SK-N-SH (cell line): Measurements from ENCODE around the gene IGFALS. TPM values are rescaled to one million over a fixed set of nuclear protein-coding genes. Genes with fewer than 3 reads are reported as not detected.

Experiments used
- CTCF ChIA-PET: fragments of 300-600, 350-600 bp; formaldehyde crosslinking; extraction: SDS; loops from one replicate; lab custom pipeline; 2021; lab: Yijun Ruan, JAX
- POLR2A ChIA-PET: fragments of 350-600 bp; sonication (Branson Sonifier 250); formaldehyde crosslinking; extraction: SDS; loops from one replicate; lab custom pipeline; 2020; ENCODE audit warnings: antibody characterized with exemption, inconsistent platforms; lab: Yijun Ruan, JAX
- DNase-seq: peaks from one replicate; pipeline ENCODE4 v3.0.0; 2012
- H2AFZ ChIP-seq: fragments of 200-600 bp; sonication (generic); 2 replicates; pipeline ENCODE4 v1.8.1; 2016; ENCODE audit warnings: antibody characterized with exemption, mild to moderate bottlenecking, low read depth
- H3F3A ChIP-seq: fragments of 200-600 bp; sonication (generic); replicated peaks from 2 replicates; pipeline ENCODE3; 2016; ENCODE audit warnings: antibody characterized with exemption, mild to moderate bottlenecking; ENCODE audit not compliant: insufficient read depth
- H3K27ac ChIP-seq, 2 experiments: fragments of 200-500 bp in 1 of 2; fragments of 200-600 bp in 1 of 2; sonication (Bioruptor generic) in 1 of 2; sonication (generic), shearing (Covaris generic) in 1 of 2; 2 replicates each; pipeline versions ENCODE4 v1.5.1 to v1.6.1; 2014 to 2016; ENCODE audit warnings: low read depth in 2 of 2, inconsistent platforms in 1 of 2, low read length in 1 of 2, mild to moderate bottlenecking in 1 of 2, mixed read lengths in 1 of 2
- H3K27me3 ChIP-seq: fragments of 200-600 bp; sonication (generic), shearing (Covaris generic); 2 replicates; pipeline ENCODE4 v1.6.1; 2016; ENCODE audit warnings: mixed run types; ENCODE audit not compliant: insufficient read depth
- H3K36me3 ChIP-seq, 2 experiments: fragments of 200-500 bp in 1 of 2; fragments of 200-600 bp in 1 of 2; sonication (Bioruptor generic) in 1 of 2; sonication (generic) in 1 of 2; replicated peaks in 1 of 2; 2 replicates each; pipeline versions ENCODE3 to v1.5.1; 2014 to 2016; ENCODE audit warnings: low read length in 1 of 2, mild to moderate bottlenecking in 1 of 2; ENCODE audit not compliant: insufficient read depth in 2 of 2, control insufficient read depth in 1 of 2
- H3K4me1 ChIP-seq, 2 experiments: fragments of 200-500 bp in 1 of 2; fragments of 200-600 bp in 1 of 2; sonication (Bioruptor generic) in 1 of 2; sonication (generic), shearing (Covaris generic) in 1 of 2; 2 replicates each; pipeline versions ENCODE4 v1.5.1 to v1.6.1; 2014 to 2016; ENCODE audit warnings: low read depth in 1 of 2, low read length in 1 of 2, mixed run types in 1 of 2; ENCODE audit not compliant: insufficient read depth in 2 of 2, control insufficient read depth in 1 of 2
- H3K4me2 ChIP-seq: fragments of 200-600 bp; sonication (generic), shearing (Covaris generic); 2 replicates; pipeline ENCODE4 v1.6.1; 2017; ENCODE audit warnings: mixed run types
- H3K4me3 ChIP-seq, 2 experiments: fragments of 200-500 bp in 1 of 2; fragments of 200-600 bp in 1 of 2; sonication (Bioruptor generic) in 1 of 2; sonication (generic), shearing (Covaris generic) in 1 of 2; 2 replicates each; pipeline versions ENCODE4 v1.5.1 to v1.8.1; 2014 to 2016; ENCODE audit warnings: low read depth in 2 of 2, inconsistent platforms in 1 of 2, low read length in 1 of 2, mild to moderate bottlenecking in 1 of 2, mixed read lengths in 1 of 2, moderate library complexity in 1 of 2
- H3K79me2 ChIP-seq: fragments of 200-600 bp; sonication (generic); 2 replicates; pipeline ENCODE4 v1.8.1; 2017; ENCODE audit warnings: mild to moderate bottlenecking; ENCODE audit not compliant: insufficient read depth
- H3K9ac ChIP-seq: fragments of 200-600 bp; sonication (generic); 2 replicates; pipeline ENCODE4 v1.6.1; 2017; ENCODE audit warnings: mixed run types
- H3K9me2 ChIP-seq: fragments of 200-600 bp; sonication (generic); 2 replicates; pipeline ENCODE4 v1.6.1; 2017; ENCODE audit warnings: mixed run types
- H3K9me3 ChIP-seq: fragments of 200-600 bp; sonication (generic); 2 replicates; pipeline ENCODE4 v1.6.1; 2017; ENCODE audit warnings: mixed run types, mild to moderate bottlenecking, moderate library complexity
- H4K20me1 ChIP-seq: fragments of 200-600 bp; sonication (generic); 2 replicates; pipeline ENCODE4 v1.6.1; 2017; ENCODE audit warnings: mild to moderate bottlenecking, mixed run types; ENCODE audit not compliant: insufficient read depth
- CHD2 ChIP-seq: fragments of 150-350 bp; IDR thresholded peaks from 2 replicates; pipeline ENCODE4 v1.6.1; 2018; ENCODE audit warnings: low read length; ENCODE audit not compliant: partially characterized antibody
- ELF1 ChIP-seq: IDR thresholded peaks from 2 replicates; pipeline ENCODE4 v1.4.0; 2012
- FOXJ3 ChIP-seq: sonication (generic); formaldehyde crosslinking; IDR thresholded peaks from 2 replicates; pipeline ENCODE4 v1.5.1; 2020; ENCODE audit warnings: mild to moderate bottlenecking, missing genetic modification reagents
- GATA2 ChIP-seq: sonication (generic); formaldehyde crosslinking; IDR thresholded peaks from 2 replicates; pipeline ENCODE4 v1.5.0; 2020; ENCODE audit warnings: mild to moderate bottlenecking, missing genetic modification reagents
- MEF2A ChIP-seq: IDR thresholded peaks from 2 replicates; pipeline ENCODE4 v1.4.0; 2012; ENCODE audit warnings: low read depth, borderline replicate concordance
- POLR2AphosphoS5 ChIP-seq: IDR thresholded peaks from 2 replicates; pipeline ENCODE4 v1.6.1; 2012; ENCODE audit warnings: low read depth, low read length
- RAD21 ChIP-seq: IDR thresholded peaks from 2 replicates; pipeline ENCODE4 v1.6.1; 2012; ENCODE audit warnings: mild to moderate bottlenecking, low read length
- SIN3A ChIP-seq: IDR thresholded peaks from 2 replicates; pipeline ENCODE4 v1.6.1; 2012; ENCODE audit warnings: low read depth, mild to moderate bottlenecking, low read length, moderate library complexity, borderline replicate concordance
- TCF12 ChIP-seq: IDR thresholded peaks from 2 replicates; pipeline ENCODE4 v1.4.0; 2012
- WGBS: methylation state at CpG from one replicate; pipeline ENCODE4 v1.1.6; 2017; ENCODE audit warnings: low lambda C conversion rate; 5-methylcytosine and 5-hydroxymethylcytosine counted together
- polyA plus RNA-seq, 3 experiments: library from polyadenylated mRNA; depleted of rRNA; stranded (reverse); fragments of >200 nt; gene quantifications; 2 replicates each; pipeline ENCODE4 v1.2.3, GENCODE V29; 2012
- TF ChIP-seq, protein P1 (sequence below): fragments of 150-350 bp; IDR thresholded peaks from 2 replicates; pipeline ENCODE4 v1.6.1; 2017; ENCODE audit warnings: antibody characterized with exemption, low read length, low read depth, borderline replicate concordance
- TF ChIP-seq, protein P2 (sequence below): IDR thresholded peaks from 2 replicates; pipeline ENCODE4 v1.4.0; 2012; ENCODE audit warnings: low read depth
- TF ChIP-seq, protein P3 (sequence below): fragments of 150-350 bp; IDR thresholded peaks from 2 replicates; pipeline ENCODE4 v1.6.1; 2016; ENCODE audit warnings: mild to moderate bottlenecking, low read depth, low read length
- TF ChIP-seq, protein P4 (sequence below): IDR thresholded peaks from 2 replicates; pipeline ENCODE4; 2012
- TF ChIP-seq, protein P5 (sequence below): IDR thresholded peaks from 2 replicates; pipeline ENCODE4 v1.6.1; 2012; ENCODE audit warnings: mild to moderate bottlenecking, low read depth, low read length, moderate library complexity

IGFALS gene
- polyA plus RNA-seq, 1 of the 3 experiments (the other 2 are of a cell fraction), result 0.02 TPM

DNA sequence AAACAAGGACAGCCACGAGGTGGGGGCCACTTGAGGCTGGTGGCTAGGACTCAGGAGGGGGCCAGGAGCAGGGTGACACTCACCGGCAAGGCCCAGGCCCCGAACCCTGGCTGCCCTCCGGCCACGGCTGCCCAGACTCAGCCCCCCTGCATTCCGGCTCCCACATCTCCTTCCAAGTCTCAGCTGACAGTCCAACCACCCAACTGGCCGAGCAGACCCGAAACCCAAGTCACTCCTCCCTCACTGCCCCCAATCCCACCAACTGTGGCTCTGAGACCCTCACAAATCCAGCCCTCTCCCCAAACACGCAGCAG lies 23.7 kb upstream of the IGFALS start:
- Histone ChIP-seq H3K4me1 (no peaks in the 10 kb centered on the region), H3K27me3 (no peaks in the 10 kb centered on the region), H3K9me3 (no peaks in the 10 kb centered on the region), H3F3A (peaks cover 7% of the 10 kb centered on the region), H3K27ac (no peak overlapping the region), H3K9me2 (no peaks in the 10 kb centered on the region), H3K36me3 (peaks cover 0 to 18% of the 10 kb centered on the region in 2 experiments), H3K9ac (no peak overlapping the region), H3K4me3 (no peak overlapping the region), H3K4me2 (no peak overlapping the region), H2AFZ (no peak overlapping the region), H3K79me2 (peaks cover 4% of the 10 kb centered on the region; the same call in 1 of the 2 replicates), H4K20me1 (no peaks in the 10 kb centered on the region)
- no peak for TF ChIP-seq FOXJ3
- no peak for TF ChIP-seq CHD2
- TF ChIP-seq, protein P1, sequence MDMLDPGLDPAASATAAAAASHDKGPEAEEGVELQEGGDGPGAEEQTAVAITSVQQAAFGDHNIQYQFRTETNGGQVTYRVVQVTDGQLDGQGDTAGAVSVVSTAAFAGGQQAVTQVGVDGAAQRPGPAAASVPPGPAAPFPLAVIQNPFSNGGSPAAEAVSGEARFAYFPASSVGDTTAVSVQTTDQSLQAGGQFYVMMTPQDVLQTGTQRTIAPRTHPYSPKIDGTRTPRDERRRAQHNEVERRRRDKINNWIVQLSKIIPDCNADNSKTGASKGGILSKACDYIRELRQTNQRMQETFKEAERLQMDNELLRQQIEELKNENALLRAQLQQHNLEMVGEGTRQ, result no peak
- no peak for TF ChIP-seq POLR2AphosphoS5
- TF ChIP-seq, protein P2, sequence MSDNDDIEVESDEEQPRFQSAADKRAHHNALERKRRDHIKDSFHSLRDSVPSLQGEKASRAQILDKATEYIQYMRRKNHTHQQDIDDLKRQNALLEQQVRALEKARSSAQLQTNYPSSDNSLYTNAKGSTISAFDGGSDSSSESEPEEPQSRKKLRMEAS, result no peak
- TF ChIP-seq GATA2 (CRISPR knock-in tag), result no peak
- TF ChIP-seq, protein P3, sequence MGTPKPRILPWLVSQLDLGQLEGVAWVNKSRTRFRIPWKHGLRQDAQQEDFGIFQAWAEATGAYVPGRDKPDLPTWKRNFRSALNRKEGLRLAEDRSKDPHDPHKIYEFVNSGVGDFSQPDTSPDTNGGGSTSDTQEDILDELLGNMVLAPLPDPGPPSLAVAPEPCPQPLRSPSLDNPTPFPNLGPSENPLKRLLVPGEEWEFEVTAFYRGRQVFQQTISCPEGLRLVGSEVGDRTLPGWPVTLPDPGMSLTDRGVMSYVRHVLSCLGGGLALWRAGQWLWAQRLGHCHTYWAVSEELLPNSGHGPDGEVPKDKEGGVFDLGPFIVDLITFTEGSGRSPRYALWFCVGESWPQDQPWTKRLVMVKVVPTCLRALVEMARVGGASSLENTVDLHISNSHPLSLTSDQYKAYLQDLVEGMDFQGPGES, result no peak
- TF ChIP-seq MEF2A, result no peak
- TF ChIP-seq, protein P4, sequence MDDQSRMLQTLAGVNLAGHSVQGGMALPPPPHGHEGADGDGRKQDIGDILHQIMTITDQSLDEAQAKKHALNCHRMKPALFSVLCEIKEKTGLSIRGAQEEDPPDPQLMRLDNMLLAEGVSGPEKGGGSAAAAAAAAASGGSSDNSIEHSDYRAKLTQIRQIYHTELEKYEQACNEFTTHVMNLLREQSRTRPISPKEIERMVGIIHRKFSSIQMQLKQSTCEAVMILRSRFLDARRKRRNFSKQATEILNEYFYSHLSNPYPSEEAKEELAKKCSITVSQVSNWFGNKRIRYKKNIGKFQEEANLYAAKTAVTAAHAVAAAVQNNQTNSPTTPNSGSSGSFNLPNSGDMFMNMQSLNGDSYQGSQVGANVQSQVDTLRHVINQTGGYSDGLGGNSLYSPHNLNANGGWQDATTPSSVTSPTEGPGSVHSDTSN, result no peak
- TF ChIP-seq, protein P5, sequence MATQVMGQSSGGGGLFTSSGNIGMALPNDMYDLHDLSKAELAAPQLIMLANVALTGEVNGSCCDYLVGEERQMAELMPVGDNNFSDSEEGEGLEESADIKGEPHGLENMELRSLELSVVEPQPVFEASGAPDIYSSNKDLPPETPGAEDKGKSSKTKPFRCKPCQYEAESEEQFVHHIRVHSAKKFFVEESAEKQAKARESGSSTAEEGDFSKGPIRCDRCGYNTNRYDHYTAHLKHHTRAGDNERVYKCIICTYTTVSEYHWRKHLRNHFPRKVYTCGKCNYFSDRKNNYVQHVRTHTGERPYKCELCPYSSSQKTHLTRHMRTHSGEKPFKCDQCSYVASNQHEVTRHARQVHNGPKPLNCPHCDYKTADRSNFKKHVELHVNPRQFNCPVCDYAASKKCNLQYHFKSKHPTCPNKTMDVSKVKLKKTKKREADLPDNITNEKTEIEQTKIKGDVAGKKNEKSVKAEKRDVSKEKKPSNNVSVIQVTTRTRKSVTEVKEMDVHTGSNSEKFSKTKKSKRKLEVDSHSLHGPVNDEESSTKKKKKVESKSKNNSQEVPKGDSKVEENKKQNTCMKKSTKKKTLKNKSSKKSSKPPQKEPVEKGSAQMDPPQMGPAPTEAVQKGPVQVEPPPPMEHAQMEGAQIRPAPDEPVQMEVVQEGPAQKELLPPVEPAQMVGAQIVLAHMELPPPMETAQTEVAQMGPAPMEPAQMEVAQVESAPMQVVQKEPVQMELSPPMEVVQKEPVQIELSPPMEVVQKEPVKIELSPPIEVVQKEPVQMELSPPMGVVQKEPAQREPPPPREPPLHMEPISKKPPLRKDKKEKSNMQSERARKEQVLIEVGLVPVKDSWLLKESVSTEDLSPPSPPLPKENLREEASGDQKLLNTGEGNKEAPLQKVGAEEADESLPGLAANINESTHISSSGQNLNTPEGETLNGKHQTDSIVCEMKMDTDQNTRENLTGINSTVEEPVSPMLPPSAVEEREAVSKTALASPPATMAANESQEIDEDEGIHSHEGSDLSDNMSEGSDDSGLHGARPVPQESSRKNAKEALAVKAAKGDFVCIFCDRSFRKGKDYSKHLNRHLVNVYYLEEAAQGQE, result no peak
- no peak for TF ChIP-seq ELF1
- no peak for TF ChIP-seq RAD21
- no peak for TF ChIP-seq SIN3A
- no peak for TF ChIP-seq TCF12
- 88% methylated on average over 4 of the region's 9 CpGs for WGBS
- CTCF ChIA-PET, result no interaction called here
- POLR2A ChIA-PET, result no interaction called here
- no peak for DNase-seq
